ENCODE results near the gene ATAD5. TPM values are rescaled to one million over a fixed set of nuclear protein-coding genes. Genes with fewer than 3 reads are reported as not detected.

The ATAD5 gene
- total and polyA plus RNA-seq, 4 donors, result 0.44 to 4.8 (median 1.4) TPM

GRCh38 chr17:30869005-30869404 is 37.2 kb downstream of the ATAD5 start:
- no peak for TF ChIP-seq CTCF (IDR thresholded peaks at IDR 0.05; ENCODE audit: control extremely low read depth, extremely low read depth)
- no peaks in the 10 kb centered on the region for H3K27me3 ChIP-seq (ENCODE audit: control insufficient read depth in 3 of 3, insufficient read depth in 3 of 3, low read length in 2 of 3)
- H3K36me3 ChIP-seq (ENCODE audit: control insufficient read depth in 4 of 4, insufficient read depth in 4 of 4, low read length in 4 of 4), result peaks cover 0 to 17% (median 7%) of the 10 kb centered on the region in 4 donors
- DNase-seq, result no peak
- 97% methylated on average over 6 of the region's 6 CpGs for WGBS, 2 donors
- H3K9me3 ChIP-seq (ENCODE audit: control insufficient read depth in 4 of 4, insufficient read depth in 3 of 4, low read length in 3 of 4), result no peaks in the 10 kb centered on the region
- ATAC-seq (ENCODE audit: insufficient read depth, low FRiP score), result no peak
- H3K27ac ChIP-seq (ENCODE audit: low read depth in 1 of 2, low read length in 1 of 2), result no peak overlapping the region
- no peak overlapping the region for H3K4me3 ChIP-seq
- no peak overlapping the region for H3K9ac ChIP-seq (ENCODE audit: insufficient read depth in 1 of 2, low read length in 2 of 2)
- no peaks in the 10 kb centered on the region for H3K4me1 ChIP-seq (ENCODE audit: control insufficient read depth in 5 of 5, insufficient read depth in 5 of 5, low read length in 5 of 5)

GRCh38 chr17:30886187-30886586 is 54.4 kb downstream of the ATAD5 start:
- Histone ChIP-seq H3K9ac (ENCODE audit: insufficient read depth in 1 of 2, low read length in 2 of 2) (no peak overlapping the region), H3K27ac (ENCODE audit: low read depth in 1 of 2, low read length in 1 of 2) (no peak overlapping the region), H3K27me3 (ENCODE audit: control insufficient read depth in 3 of 3, insufficient read depth in 3 of 3, low read length in 2 of 3) (no peaks in the 10 kb centered on the region), H3K36me3 (ENCODE audit: control insufficient read depth in 4 of 4, insufficient read depth in 4 of 4, low read length in 4 of 4) (peaks cover 0 to 3% (median 0%) of the 10 kb centered on the region in 4 donors), H3K4me1 (ENCODE audit: control insufficient read depth in 5 of 5, insufficient read depth in 5 of 5, low read length in 5 of 5) (no peaks in the 10 kb centered on the region), H3K9me3 (ENCODE audit: control insufficient read depth in 4 of 4, insufficient read depth in 3 of 4, low read length in 3 of 4) (no peaks in the 10 kb centered on the region), H3K4me3 (no peak overlapping the region)
- DNase-seq (no peak), ATAC-seq (ENCODE audit: insufficient read depth, low FRiP score) (no peak)
- no peak for TF ChIP-seq CTCF (IDR thresholded peaks at IDR 0.05; ENCODE audit: control extremely low read depth, extremely low read depth)
- 94 to 97% methylated on average over 5 of the region's 5 CpGs for WGBS, 2 donors

- Histone ChIP-seq H3K9ac (ENCODE audit: insufficient read depth in 1 of 2, low read length in 2 of 2) (no peak overlapping the region), H3K27me3 (ENCODE audit: control insufficient read depth in 3 of 3, insufficient read depth in 3 of 3, low read length in 2 of 3) (no peaks in the 10 kb centered on the region), H3K4me3 (no peak overlapping the region), H3K9me3 (ENCODE audit: control insufficient read depth in 4 of 4, insufficient read depth in 3 of 4, low read length in 3 of 4) (no peaks in the 10 kb centered on the region), H3K27ac (ENCODE audit: low read depth in 1 of 2, low read length in 1 of 2) (no peak overlapping the region), H3K4me1 (ENCODE audit: control insufficient read depth in 5 of 5, insufficient read depth in 5 of 5, low read length in 5 of 5) (no peaks in the 10 kb centered on the region), H3K36me3 (ENCODE audit: control insufficient read depth in 4 of 4, insufficient read depth in 4 of 4, low read length in 4 of 4) (peaks cover 0 to 10% (median 4%) of the 10 kb centered on the region in 4 donors)
- DNase-seq (no peak), ATAC-seq (ENCODE audit: insufficient read depth, low FRiP score) (no peak)
- no peak for TF ChIP-seq CTCF (IDR thresholded peaks at IDR 0.05; ENCODE audit: control extremely low read depth, extremely low read depth)
- WGBS, 2 donors, result 93 to 95% methylated on average over 3 of the region's 3 CpGs
Measured at GRCh38 chr17:30894236-30894635, 62.5 kb downstream of the ATAD5 start.

DNA sequence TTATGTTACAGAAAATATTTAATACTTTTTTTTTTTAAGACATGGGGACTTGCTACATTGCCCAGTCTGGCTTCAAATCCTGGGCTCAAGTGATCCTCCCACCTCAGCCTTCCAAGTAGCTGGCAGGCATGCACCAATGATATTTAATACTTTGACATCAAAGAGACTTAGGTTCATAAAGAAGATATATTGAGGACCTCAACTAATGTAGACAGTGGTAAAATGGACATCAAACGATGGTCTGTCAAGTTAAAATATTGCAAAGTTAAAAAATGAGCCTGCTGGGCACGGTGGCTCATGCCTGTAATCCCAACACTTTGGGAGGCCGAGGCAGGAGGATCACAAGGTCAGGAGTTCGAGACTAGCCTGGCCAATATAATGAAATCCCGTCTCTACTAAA is 65.5 kb downstream of the ATAD5 start:
- Histone ChIP-seq H3K9me3 (ENCODE audit: control insufficient read depth in 4 of 4, insufficient read depth in 3 of 4, low read length in 3 of 4) (no peaks in the 10 kb centered on the region), H3K4me1 (ENCODE audit: control insufficient read depth in 5 of 5, insufficient read depth in 5 of 5, low read length in 5 of 5) (no peaks in the 10 kb centered on the region), H3K27ac (ENCODE audit: low read depth in 1 of 2, low read length in 1 of 2) (no peak overlapping the region), H3K36me3 (ENCODE audit: control insufficient read depth in 4 of 4, insufficient read depth in 4 of 4, low read length in 4 of 4) (peaks cover 0 to 25% (median 8%) of the 10 kb centered on the region in 4 donors), H3K27me3 (ENCODE audit: control insufficient read depth in 3 of 3, insufficient read depth in 3 of 3, low read length in 2 of 3) (no peaks in the 10 kb centered on the region), H3K4me3 (no peak overlapping the region), H3K9ac (ENCODE audit: insufficient read depth in 1 of 2, low read length in 2 of 2) (no peak overlapping the region)
- 95% methylated on average over 5 of the region's 5 CpGs for WGBS, 2 donors
- no peak for TF ChIP-seq CTCF (IDR thresholded peaks at IDR 0.05; ENCODE audit: control extremely low read depth, extremely low read depth)
- DNase-seq (no peak), ATAC-seq (ENCODE audit: insufficient read depth, low FRiP score) (no peak)

All from lung (tissue), 12 donors.